Endothelial cell of umbilical vein (primary cell): Measurements from ENCODE around the gene UTP18. TPM values are rescaled to one million over a fixed set of nuclear protein-coding genes. Genes with fewer than 3 reads are reported as not detected.

Source experiments
- BruUV-seq: library from RNA; stranded (reverse); fragments of 400-500 nt; replicated peaks from 2 replicates; lab custom pipeline; 2021; lab: Mats Ljungman, UMichigan
- CTCF ChIA-PET: fragments of 300-600, 350-600 bp; sonication (Branson Sonifier 250); formaldehyde crosslinking; loops from one replicate; lab custom pipeline; 2021; ENCODE audit warnings: antibody characterized with exemption, inconsistent platforms; lab: Charles Lee
- POLR2A ChIA-PET: fragments of 300-600, 350-600 bp; sonication (Branson Sonifier 250); formaldehyde crosslinking; loops from one replicate; lab custom pipeline; 2021; ENCODE audit warnings: antibody characterized with exemption, inconsistent platforms; lab: Charles Lee
- DNase-seq: peaks from one replicate; pipeline ENCODE4 v3.0.0-alpha.2; 2011; ENCODE audit warnings: low read depth, low spot score
- FAIRE-seq: peaks from 2 replicates; lab custom pipeline; 2011; peaks lifted over from hg19 to GRCh38; lab: Jason Lieb, UNC
- H2AFZ ChIP-seq: 2 replicates; pipeline ENCODE4 v1.6.0; 2012; ENCODE audit warnings: low read depth, low read length, control low read depth, inconsistent platforms
- H3K27ac ChIP-seq: 2 replicates; pipeline ENCODE4 v1.5.1; 2011; ENCODE audit warnings: low read depth, mild to moderate bottlenecking, control low read depth, low read length, moderate library complexity; ENCODE audit not compliant: insufficient read depth
- H3K27me3 ChIP-seq, 2 experiments: 2 replicates each; pipeline versions ENCODE4 v1.6.0 to v1.6.1; 2011; ENCODE audit warnings: low read length in 2 of 2, mixed read lengths in 1 of 2; ENCODE audit not compliant: control insufficient read depth in 2 of 2, insufficient read depth in 2 of 2
- H3K36me3 ChIP-seq, 2 experiments: 2 replicates in 1 of 2; 3 replicates in 1 of 2; pipeline ENCODE4 v1.5.1; 2011; ENCODE audit warnings: low read length in 2 of 2, mild to moderate bottlenecking in 1 of 2, moderate library complexity in 1 of 2; ENCODE audit not compliant: control insufficient read depth in 2 of 2, insufficient read depth in 2 of 2; ENCODE audit errors: extremely low read depth in 1 of 2
- H3K4me1 ChIP-seq: 3 replicates; pipeline ENCODE4 v1.5.1; 2011; ENCODE audit warnings: mild to moderate bottlenecking, low read length; ENCODE audit not compliant: control insufficient read depth, insufficient read depth; ENCODE audit errors: extremely low read depth
- H3K4me2 ChIP-seq: 2 replicates; pipeline ENCODE4 v1.6.1; 2011; ENCODE audit warnings: low read length, control low read depth, mixed read lengths; ENCODE audit not compliant: insufficient read depth
- H3K4me3 ChIP-seq, 3 experiments: fragments of 200-600 bp in 1 of 3; sonication (generic), shearing (Covaris generic) in 1 of 3; replicated peaks in 1 of 3; 2 replicates each; pipeline ENCODE4 v1.5.1; 2011 to 2016; ENCODE audit warnings: control low read depth in 3 of 3, low read length in 3 of 3, mild to moderate bottlenecking in 2 of 3, inconsistent platforms in 1 of 3, low read depth in 1 of 3, moderate library complexity in 1 of 3; ENCODE audit not compliant: insufficient read depth in 1 of 3
- H3K79me2 ChIP-seq: 2 replicates; pipeline ENCODE4 v1.6.0; 2012; ENCODE audit warnings: low read length, inconsistent platforms; ENCODE audit not compliant: control insufficient read depth, insufficient read depth
- H3K9ac ChIP-seq: replicated peaks from 2 replicates; pipeline ENCODE3; 2011; ENCODE audit warnings: low read length, control low read depth; ENCODE audit not compliant: insufficient read depth; ENCODE audit errors: extremely low read depth
- H3K9me1 ChIP-seq: replicated peaks from 3 replicates; pipeline ENCODE4 v1.6.0; 2011; ENCODE audit warnings: mild to moderate bottlenecking, low read length; ENCODE audit not compliant: control insufficient read depth, insufficient read depth; ENCODE audit errors: extremely low read depth
- H3K9me3 ChIP-seq: replicated peaks from 2 replicates; pipeline ENCODE4 v1.5.1; 2012; ENCODE audit warnings: low read length, inconsistent platforms; ENCODE audit not compliant: control insufficient read depth, insufficient read depth
- H4K20me1 ChIP-seq: replicated peaks from 2 replicates; pipeline ENCODE3; 2011; ENCODE audit warnings: mild to moderate bottlenecking, low read length; ENCODE audit not compliant: control insufficient read depth, insufficient read depth; ENCODE audit errors: extremely low read depth
- CTCF ChIP-seq, 2 donors: IDR thresholded peaks; 1 replicate in 1 of 2; 2 replicates in 1 of 2; pipeline ENCODE4 v1.5.1; 2011; ENCODE audit warnings: low read length in 2 of 2, mild to moderate bottlenecking in 2 of 2, moderate library complexity in 2 of 2, control low read depth in 1 of 2, inconsistent platforms in 1 of 2, low read depth in 1 of 2; ENCODE audit not compliant: insufficient read depth in 1 of 2; ENCODE audit errors: extremely low read depth in 1 of 2
- EZH2 ChIP-seq: IDR thresholded peaks from 2 replicates; pipeline ENCODE4 v1.6.1; 2012; ENCODE audit warnings: borderline replicate concordance, low read depth, mild to moderate bottlenecking, moderate library complexity, low read length, inconsistent platforms; ENCODE audit not compliant: severe bottlenecking
- FOS ChIP-seq: IDR thresholded peaks from 2 replicates; pipeline ENCODE4 v1.6.1; 2011; ENCODE audit warnings: mild to moderate bottlenecking, low read length, moderate library complexity, borderline replicate concordance; ENCODE audit not compliant: insufficient read depth
- GATA2 ChIP-seq: IDR thresholded peaks from 2 replicates; pipeline ENCODE4 v1.7.0; 2011; ENCODE audit warnings: low read depth, mild to moderate bottlenecking, moderate library complexity, mixed read lengths, low read length; ENCODE audit not compliant: insufficient read length, insufficient read depth
- JUN ChIP-seq: IDR thresholded peaks from 2 replicates; pipeline ENCODE4 v1.6.1; 2011; ENCODE audit warnings: borderline replicate concordance, low read depth; ENCODE audit not compliant: insufficient read length, insufficient read depth
- MAX ChIP-seq: IDR thresholded peaks from 2 replicates; pipeline ENCODE4 v1.6.1; 2011; ENCODE audit not compliant: insufficient read depth, insufficient read length
- MYC ChIP-seq: IDR thresholded peaks from one replicate; pipeline ENCODE4 v1.6.1; 2011; ENCODE audit warnings: mild to moderate bottlenecking, low read depth, low read length
- POLR2A ChIP-seq: IDR thresholded peaks from 2 replicates; pipeline ENCODE4 v1.6.1; 2012; ENCODE audit warnings: low read depth, mild to moderate bottlenecking, control low read depth, low read length
- POLR2AphosphoS5 ChIP-seq: IDR thresholded peaks from 2 replicates; pipeline ENCODE4 v1.6.1; 2012; ENCODE audit warnings: low read depth, mild to moderate bottlenecking, control low read depth, low read length, moderate library complexity; ENCODE audit not compliant: insufficient read depth
- dilution Hi-C: fragments of 300-500 bp; cut with MboI; formaldehyde crosslinking; loops from one replicate; pipeline ENCODE4 v1.15.0; 2019; ENCODE audit warnings: low sequenced_read_pairs; ENCODE audit not compliant: extremely low pct_ligation_motif_present
- intact Hi-C: fragments of 100-400 bp; cut with micrococcal nuclease; formaldehyde crosslinking; loops from one replicate; pipeline ENCODE4 v1.10.0; 2022
- polyA plus RNA-seq, 4 experiments: library from polyadenylated mRNA; depleted of rRNA in 3 of 4; stranded (reverse) in 3 of 4; unstranded in 1 of 4; fragments of >200 nt; gene quantifications; 2 replicates each; pipeline versions ENCODE4 v1.2.1 to v1.2.3, GENCODE V29; 2011 to 2012; ENCODE audit warnings: missing spikeins in 1 of 4
- total RNA-seq: library from RNA; stranded (reverse); gene quantifications from 2 replicates; pipeline ENCODE4 v1.2.3, GENCODE V29; 2021

The UTP18 gene
- total and polyA plus RNA-seq, 2 donors (not counting 3 experiments of a cell fraction or from before 2014, with no cell fraction given) = 9.1 to 29.3 TPM

DNA sequence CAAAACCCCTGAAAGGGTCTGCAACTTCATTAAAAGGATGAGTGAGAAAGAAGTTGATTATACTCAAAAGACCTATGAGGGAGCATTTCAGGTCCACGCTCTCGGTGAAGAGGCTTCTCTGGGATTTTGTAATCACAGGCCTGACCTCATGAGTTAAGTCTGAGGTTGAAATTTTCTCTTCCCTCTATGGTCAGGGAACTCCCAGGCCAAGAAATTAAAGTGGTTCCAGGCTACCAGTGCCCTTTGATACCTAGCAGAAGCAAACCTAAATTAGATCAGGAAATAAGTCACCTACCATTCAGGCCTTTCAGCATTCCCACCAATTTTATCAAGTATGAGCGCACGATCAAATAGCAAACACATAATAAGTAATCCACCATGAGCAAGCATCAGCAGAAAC is 28.3 kb upstream of the UTP18 start:
- intact Hi-C loops = no loop called here
- Histone ChIP-seq H3K9me3 (no peaks in the 10 kb centered on the region), H3K4me1 (no peaks in the 10 kb centered on the region), H3K9me1 (no peaks in the 10 kb centered on the region), H3K36me3 (no peaks in the 10 kb centered on the region), H3K27ac (no peak overlapping the region), H3K9ac (no peak overlapping the region), H3K4me3 (no peak overlapping the region), H3K79me2 (peaks cover 23% of the 10 kb centered on the region), H3K27me3 (no peaks in the 10 kb centered on the region), H4K20me1 (peaks cover 10% of the 10 kb centered on the region), H2AFZ (no peak overlapping the region), H3K4me2 (no peak overlapping the region)
- no peak for TF ChIP-seq JUN
- no peak for TF ChIP-seq EZH2
- TF ChIP-seq GATA2 = no peak
- TF ChIP-seq POLR2A = no peak
- TF ChIP-seq POLR2AphosphoS5 = no peak
- no peak for TF ChIP-seq MAX
- TF ChIP-seq CTCF (IDR thresholded peaks at IDR 0.05; ENCODE audit: extremely low read depth in 1 of 2, insufficient read depth in 1 of 2, low read depth in 1 of 2, low read length in 2 of 2) = no peak
- no peak for TF ChIP-seq FOS
- no peak for TF ChIP-seq MYC
- CTCF ChIA-PET = no interaction called here
- dilution Hi-C loops = no loop called here
- BruUV-seq = no TSS peak
- no peak for DNase-seq
- no peak for FAIRE-seq
- POLR2A ChIA-PET = no interaction called here
